ENCODE results near the gene CYLD.

The CYLD gene

DNA sequence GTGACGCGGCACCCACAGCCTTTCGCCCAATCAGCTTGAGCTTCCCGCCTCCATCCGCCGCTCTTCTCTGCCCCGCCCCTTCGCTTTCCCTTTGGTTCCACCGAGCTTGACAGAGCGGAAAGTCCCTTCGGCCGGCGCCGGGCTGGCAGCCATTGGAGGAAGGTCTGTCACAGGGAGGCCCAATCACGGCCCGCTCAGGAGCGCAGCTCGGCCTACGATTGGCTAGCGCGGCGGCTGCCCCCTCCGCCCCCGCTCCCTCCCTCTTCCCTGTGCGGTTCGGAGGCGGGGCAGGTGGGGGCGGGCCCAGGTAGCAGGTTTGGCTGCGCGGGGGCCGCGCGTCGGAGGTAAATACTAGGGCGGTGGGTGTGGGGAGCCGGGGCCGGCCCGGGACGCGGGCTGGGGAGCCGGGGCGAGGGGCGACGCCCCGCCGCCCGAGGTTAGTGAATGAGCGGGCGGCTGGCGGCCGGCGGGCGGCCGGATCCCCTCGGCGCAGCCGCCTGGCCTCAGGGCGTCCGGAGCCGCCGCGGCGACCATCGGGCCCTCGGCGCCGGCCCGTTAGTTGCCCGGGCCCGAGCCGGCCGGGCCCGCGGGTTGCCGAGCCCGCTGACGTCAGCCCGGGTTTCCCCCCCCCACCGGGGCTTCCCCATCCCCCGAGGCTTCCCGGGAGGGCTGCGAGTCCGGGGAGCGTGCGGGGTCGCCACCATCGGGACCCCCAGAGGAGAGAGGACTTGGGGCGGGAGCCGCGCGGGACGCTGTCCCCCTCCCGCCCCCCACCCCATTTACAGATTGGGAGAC lies at the start of gene CYLD:
Gene CYLD (plus strand): TSS at position 306 of the 795 bp plus-strand sequence. CDS start 7,613 bp downstream, outside the sequence.
- DNase-seq, result peak; percentile 99

DNA sequence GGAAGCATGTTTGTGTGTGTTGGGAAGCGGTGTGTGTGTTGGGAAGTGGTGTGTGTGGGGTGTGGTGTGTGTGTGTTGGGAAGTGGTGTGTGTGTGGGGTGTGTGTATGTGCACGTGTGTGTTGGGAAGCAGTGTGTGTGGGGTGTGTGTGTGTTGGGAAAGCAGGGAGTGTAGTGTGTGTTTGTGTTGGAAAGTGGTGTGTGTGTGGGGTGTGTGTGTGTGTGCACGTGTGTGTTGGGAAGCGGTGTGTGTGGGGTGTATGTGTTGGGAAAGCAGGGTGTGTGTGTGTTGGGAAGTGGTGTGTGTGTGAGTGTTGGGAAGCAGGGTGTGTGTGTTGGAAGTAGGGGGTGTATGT lies 49.3 kb upstream of the CYLD start:
- no peak for DNase-seq

GRCh38 chr16:50692999-50693781 lies 48.7 kb upstream of the CYLD start, which contains the start of gene NOD2:
NOD2 (plus strand) TSS chr16:50693606; CDS start chr16:50699496, 5,890 bp downstream.
- DNase-seq, result no peak

DNA sequence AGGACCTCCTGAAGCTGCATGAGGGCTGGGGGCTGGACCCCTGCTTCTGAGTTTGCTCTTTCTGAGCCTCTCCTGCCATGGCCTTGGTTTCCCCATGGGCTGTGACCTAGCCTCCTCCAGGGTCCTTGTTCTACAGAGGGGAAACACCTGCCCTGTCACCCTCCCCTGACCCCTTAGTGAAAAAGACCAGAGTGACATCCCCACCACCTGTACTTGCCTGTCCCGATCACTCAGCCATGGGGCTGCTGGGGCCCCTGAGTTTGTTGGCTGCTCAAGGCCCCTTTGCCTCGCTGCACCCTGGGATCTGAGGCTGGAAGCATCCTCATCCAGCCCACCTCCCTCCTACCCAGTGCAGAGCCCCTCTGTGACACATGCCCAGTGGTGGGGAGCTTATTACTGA lies 47.7 kb upstream of the CYLD start:
- DNase-seq, result no peak

GRCh38 chr16:50695017-50696000 lies 46.6 kb upstream of the CYLD start:
- no peak for DNase-seq

- DNase-seq, result no peak
These were observed 45.8 kb upstream of the CYLD start for GRCh38 chr16:50696126-50696525.

DNA sequence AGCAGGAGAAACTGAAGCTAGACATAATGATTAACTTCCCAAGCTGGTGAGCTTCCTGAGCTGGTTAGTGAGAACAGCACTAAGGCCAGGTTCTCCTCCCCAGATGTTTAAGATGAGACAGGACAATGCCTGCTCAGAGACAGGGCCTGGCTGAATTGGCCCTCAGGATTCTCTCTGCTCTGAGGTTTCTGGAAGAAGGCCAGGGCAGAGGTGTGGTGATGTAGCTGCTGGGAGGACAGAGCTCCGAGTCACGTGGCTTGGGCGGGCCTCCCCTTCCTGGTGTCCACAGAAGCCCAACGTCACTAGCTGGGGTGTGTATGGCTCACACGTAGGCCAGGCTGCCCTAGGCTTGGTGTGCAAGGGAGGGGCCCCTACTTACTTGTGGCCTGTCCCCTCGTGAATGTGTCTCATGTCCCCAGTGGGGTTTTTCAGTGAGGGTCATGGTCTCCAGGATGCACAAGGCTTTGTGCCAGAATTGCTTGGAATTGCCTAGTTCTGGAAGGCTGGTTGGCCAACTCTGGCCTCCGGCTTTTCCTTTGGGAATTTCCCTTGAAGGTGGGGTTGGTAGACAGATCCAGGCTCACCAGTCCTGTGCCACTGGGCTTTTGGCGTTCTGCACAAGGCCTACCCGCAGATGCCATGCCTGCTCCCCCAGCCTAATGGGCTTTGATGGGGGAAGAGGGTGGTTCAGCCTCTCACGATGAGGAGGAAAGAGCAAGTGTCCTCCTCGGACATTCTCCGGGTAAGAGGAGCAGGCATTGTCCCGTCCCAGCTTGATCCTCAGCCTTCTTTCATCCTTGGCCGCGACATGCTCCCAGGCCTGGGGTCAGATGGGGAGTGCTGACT lies 45.1 kb upstream of the CYLD start:
- peak; percentile 30 for DNase-seq

- DNase-seq, result no peak
These were observed 44.5 kb upstream of the CYLD start for GRCh38 chr16:50697421-50697715.

DNA sequence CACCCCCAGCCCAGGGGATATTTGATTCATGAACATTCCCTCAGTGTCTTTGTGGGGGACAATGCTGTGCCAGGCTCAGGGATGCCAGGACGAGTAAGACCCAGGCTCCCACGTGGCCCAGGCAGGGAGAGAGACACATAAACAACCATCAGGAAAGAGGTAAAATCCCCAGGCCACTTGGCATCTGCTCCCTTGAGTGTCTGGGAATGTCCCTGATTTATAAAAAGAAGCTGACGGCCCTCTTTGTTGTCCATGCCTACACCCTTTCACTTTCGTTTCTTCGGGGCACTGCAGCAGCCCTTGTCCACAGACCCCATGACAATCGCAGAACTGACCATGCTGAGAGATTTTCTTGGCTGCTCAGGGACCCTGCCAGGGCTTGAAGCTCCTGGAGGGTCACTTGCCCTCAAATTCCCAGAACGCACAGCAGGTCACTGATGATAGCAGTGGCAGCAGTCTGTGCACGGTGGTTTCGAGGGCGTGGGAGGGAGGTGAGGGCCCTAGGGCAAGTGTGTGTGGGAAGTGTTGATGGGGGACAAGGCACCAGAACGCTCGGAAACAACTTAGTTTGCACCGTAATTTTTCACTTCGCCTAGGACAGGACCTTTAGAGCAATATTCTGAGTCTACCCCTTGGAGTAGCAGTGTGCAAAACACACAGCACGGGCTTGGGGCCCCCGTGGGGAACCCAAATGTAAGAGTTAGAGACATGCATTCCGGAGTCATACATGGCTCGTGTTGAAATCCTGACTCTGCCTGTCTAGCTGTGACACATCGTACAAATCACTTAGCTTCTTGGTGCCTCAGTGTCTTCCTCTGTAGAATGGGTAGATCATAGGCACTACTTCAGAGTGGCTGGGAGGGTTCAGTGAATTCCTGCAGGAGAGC lies 43.8 kb upstream of the CYLD start:
- DNase-seq, result no peak

GRCh38 chr16:50699326-50700159 lies 42.3 kb upstream of the CYLD start:
- no peak for DNase-seq

GRCh38 chr16:50702725-50703124 lies 39.2 kb upstream of the CYLD start:
- no peak for DNase-seq

DNA sequence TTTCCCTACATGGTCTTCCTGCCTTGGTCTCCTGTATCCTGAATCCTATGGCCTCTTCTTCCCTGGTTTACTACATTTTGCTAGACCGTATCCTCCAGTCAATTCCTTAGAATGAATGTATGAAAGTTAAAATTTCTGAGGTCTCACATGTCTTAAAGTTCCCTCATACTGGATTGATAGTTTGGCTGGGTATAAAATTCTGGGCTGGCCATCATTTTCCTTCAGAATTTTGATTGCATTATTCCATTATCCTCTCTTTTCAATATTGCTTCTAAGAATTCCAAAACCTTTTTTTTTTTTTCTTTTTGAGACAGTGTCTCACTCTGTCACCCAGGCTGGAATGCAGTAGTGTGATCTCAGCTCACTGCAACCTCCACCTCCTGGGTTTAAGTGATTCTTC lies 37.6 kb upstream of the CYLD start:
- no peak for DNase-seq

DNA sequence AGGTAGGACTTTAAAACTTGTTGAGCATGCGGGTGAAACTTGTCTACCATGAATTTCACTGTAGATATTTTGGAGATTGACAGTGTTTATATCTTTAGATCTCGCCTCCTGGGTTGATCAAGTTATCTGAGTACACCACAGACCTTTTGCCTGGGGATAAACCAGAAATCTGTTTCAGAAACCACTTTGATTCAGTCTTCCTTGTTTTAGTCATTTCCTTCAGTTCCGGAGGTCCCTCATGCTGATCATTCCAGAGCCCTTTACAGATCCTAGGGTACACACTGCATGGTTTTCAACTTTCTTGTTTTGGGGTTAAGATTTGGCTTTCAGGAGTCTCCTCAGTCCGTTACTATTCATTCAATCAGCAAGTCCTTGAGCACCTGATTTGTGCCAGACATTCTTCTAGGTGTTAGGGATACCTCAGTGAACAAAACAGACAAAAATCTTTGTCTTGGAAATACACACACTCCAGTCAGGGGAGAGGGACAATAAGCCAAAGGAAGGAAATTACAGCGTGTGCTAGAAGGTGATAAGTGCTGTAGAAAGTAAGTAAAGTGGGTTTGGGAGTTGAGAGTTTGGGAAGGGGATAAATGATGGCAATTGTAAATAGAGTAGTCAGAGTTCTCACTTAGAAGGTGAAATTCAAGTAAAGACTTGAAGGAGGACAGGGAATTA lies 36.3 kb upstream of the CYLD start:
- DNase-seq, result no peak

DNA sequence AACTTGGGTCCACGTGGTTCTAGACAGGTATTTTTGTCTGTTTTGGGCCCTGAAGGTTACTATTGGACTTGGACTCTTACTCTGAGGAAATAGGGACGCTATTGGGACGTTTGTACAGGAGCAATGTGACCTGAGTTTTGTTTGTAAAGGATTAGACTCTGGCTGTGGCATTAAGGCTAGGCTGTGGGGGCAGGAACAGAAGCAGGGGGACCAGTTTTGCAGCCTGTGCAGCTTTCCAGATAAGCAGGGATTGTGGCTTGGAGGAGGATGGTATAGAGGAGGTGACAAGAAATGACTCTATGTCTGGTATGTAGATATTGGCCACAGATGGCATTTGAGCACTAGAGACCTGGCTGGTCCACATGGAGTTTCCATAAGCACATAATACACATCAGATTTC lies 35.6 kb upstream of the CYLD start:
- no peak for DNase-seq

DNA sequence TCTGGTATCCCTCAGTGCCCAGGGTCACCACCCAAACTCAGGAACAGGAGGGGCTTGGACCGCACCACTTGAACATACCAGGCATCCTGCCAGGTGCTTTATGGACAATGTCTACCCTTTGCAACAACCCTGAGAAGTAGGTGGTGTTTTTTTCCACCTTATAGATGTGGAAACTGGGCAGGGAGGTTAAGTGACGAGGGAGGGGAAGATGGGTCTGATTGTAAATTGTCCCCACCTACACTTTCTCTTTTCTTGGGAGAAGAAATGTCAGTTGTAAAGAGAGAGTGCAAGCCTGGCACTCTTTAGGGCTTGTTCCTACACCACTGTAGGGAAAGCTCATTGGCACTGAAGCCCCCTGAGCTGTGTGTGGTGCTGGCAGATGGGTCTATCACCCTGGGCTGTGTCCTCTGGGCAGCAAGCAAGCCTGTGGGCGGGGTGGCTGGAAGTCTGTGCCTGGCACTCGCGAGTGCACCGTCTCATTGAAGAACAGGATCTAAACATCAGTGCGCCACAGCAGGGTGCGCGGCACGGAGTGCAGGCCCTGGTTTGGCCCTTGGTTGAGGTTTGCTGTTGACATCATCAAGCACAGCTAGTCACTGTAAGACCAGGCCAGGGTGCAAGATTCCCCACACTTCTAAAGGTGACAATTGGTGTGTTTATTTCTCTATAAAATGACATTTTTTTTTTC lies 33.4 kb upstream of the CYLD start:
- DNase-seq, result no peak

- DNase-seq, result no peak
These were observed 32.7 kb upstream of the CYLD start for GRCh38 chr16:50709061-50709684.

DNA sequence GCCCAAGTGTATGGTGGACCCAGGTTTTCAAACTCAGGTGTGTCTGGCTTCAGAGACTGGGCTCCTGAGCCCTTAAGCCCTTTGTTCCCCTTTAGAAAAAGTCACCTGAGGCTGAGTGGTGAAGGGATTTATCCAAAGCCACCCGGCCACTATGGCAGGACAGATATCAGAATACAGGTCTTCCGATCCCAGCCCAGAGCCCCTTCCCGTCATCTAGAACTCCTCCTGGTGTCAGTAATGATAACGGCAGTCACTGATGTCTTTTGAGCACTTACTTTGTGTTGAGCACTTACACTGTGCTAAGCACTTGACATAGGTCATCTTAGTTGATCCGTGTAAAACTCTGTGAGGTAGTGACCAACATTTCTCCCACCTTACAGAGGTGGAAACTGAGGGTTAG lies 31.9 kb upstream of the CYLD start:
- DNase-seq, result no peak

- no peak for DNase-seq
These were observed 30.8 kb upstream of the CYLD start for GRCh38 chr16:50711040-50711439.
